Medulla oblongata (tissue), 1 donor: ENCODE results near the gene OBSCN.

Source experiments
- DNase-seq: peaks from one replicate; pipeline ENCODE4 v3.0.0-alpha.2; 2015; ENCODE audit errors: extremely low spot score

OBSCN gene

GRCh38 chr1:228415221-228415620 is 207.4 kb downstream of the OBSCN start:
- no peak for DNase-seq

- no peak for DNase-seq
Observed at GRCh38 chr1:228415853-228416216, 208.0 kb downstream of the OBSCN start.

- no peak for DNase-seq
Observed at GRCh38 chr1:228416217-228416933, 208.5 kb downstream of the OBSCN start, which contains the start of gene TRIM17. TSS of gene TRIM17 (minus strand) at chr1:228416861. CDS start at chr1:228415072, 1,789 bp downstream.

- no peak for DNase-seq
Observed at GRCh38 chr1:228417061-228417460, 209.2 kb downstream of the OBSCN start.

DNA sequence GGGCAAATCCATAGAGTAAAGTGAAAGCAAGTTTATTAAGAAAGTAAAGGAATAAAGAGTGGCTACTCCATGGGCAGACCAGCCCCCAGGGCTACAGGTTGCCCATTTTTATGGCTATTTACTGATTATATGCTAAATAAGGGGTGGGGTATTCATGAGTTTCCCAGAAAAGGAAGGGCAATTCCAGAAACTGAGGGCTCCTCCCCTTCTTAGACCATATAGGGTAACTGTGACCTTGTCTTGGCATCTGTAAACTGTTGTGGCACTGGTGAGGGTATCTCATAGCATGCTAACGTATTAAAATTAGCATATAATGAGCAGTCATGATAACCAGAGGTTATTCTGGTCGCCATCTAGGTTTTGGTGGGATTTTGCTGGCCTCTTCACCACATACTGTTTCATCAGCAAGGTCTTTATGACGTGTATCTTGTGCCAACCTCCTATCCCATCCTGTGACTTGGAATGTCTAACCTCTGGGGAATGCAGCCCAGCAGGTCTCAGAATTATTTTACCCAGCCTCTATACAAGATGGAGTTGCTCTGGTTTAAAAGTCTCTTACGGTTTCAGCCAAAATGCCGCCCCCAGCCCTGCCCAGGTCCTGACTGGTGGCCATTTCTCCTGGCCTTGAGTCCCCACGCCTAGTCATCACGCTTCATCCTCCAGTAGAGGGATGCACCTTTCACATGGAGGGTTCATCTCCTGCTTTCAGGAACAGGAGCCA is 209.8 kb downstream of the OBSCN start:
- DNase-seq = no peak

DNA sequence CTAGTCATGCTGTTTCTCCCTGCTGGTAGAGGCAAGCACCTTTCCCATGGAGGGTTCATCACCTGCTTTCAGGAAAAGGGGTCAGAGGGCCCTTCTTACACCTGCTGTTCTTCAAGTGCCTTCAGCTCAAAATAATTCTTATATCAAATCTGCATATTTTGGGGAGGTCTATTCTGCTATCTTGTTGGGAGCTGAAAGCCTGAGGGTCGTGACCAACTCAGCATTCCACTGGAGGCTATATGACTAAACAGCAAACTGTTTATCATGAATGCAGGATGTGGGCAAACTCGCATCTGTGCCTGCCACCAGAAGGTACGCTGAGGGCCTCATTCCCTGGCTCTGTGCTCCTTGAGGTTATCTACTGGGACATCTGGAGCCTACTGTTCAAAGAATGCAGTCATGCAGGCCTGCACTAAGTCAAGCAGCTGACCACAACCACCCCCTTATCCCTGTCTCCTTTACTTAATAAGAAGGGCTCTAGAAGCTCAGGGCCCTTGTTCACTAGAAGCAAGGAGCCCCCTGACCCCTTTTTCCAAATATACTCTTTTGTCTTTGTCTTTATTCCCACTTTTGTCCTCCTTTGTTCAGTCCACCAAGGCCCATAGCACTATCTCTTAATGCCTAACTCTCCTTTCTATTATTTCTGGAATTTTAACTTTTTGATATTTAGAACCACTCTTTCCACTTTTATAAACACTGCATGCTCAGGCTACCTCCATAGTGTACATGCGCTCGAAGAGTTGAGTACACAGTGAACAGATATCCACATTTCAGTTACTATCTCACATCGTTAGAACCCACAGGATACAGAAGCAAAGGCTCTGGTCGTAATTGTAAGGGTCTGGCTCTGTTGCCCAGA is 213.4 kb downstream of the OBSCN start:
- DNase-seq = no peak

- DNase-seq = no peak
Observed at GRCh38 chr1:228423404-228424053, 215.7 kb downstream of the OBSCN start.

- no peak for DNase-seq
Observed at GRCh38 chr1:228424685-228425660, 217.1 kb downstream of the OBSCN start.

DNA sequence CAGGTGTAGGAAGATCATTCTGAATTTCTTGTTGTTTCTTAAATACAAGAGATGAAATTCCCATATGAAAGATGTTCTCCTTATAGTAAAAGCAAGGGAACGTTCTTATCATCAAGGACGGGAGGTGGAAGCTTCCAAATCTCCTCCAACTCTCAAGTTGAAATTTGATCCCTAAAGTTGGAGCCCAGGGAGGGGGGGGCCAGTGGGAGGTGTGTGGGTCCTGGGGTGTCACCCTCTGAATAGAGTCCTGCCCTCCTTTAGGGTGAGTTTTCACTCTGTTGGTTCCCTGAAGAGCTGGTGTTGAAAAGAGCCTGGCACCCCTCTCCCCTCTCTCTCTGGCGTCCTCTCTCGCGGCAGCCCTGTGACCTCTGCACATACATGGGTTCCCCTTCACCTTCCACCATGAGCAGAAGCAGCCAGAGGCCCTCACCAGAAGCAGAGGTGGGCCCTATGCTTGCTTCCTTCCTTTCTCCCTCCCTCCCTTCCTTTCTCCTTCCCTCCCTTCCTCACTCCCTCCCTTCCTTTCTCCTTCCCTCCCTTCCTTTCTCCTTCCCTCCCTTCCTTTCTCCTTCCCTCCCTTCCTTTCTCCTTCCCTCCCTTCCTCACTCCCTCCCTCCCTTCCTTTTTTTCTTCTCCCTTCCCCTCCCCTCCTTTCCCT is 218.8 kb downstream of the OBSCN start:
- no peak for DNase-seq

DNA sequence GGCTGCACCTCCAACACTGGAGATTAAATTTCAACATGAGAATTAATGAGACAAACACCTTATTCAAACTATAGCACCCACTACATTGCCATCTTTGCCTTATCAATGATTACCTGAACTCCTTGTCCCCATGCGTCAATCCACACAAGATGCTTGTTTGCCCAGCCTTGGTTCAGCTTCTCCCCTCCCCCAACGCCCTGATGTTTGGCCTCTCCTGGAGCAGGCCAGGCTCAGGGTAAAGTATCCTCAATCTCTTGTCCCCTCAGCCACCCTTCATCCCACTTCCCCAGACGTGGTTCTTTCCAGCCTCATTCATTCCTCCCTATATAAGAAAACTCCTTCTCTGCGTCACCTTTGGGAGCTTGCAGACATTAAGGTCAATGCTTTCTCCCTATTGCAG is 220.6 kb downstream of the OBSCN start:
- DNase-seq = no peak
